Activated effector memory CD4-positive, alpha-beta T cell treated with Interleukin-2 at 50 U/mL for 16 hours (primary cell): ENCODE measurements around the gene UNC119.

ENCODE experiments used
- DNase-seq: peaks from one replicate; pipeline ENCODE4 v3.0.0-alpha.2; 2020

Gene UNC119

DNA sequence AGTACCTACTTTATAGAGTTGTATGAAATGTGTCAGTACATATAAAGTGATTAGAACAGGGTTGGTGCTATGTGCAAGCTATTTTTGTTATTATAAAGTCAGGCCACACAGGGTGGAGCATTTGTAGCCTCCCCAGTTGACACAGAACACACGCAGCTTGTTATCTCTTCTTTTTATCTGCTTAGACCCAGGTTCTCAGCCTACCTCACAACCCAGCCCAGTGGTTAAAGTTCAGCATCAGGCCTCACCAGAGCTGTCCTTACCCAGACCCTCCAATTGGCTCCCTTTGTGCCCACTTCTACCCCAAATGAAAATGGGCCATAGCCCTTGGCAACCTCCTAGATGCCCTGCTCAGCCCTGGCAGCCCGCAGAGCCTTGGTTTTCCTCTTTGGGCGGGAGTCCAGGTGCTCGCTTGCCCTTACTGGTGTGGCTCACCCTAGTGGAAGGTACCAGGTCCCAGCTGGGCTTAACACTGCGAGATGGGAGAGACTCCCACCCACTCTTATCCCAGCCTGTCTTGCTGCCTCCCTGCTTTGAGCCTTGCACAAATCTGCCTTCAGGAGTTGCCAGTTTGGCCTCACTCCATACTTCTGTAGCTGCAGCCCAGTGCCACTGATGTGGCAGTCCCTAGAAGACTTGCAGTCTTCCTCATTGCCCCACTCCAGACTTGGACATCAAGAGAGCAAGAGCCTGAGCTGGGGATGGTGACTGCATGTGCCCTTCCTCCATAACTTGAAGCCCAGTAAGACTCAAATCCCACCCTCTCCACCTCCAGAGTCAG is 20.0 kb upstream of the UNC119 start:
- no peak for DNase-seq

DNA sequence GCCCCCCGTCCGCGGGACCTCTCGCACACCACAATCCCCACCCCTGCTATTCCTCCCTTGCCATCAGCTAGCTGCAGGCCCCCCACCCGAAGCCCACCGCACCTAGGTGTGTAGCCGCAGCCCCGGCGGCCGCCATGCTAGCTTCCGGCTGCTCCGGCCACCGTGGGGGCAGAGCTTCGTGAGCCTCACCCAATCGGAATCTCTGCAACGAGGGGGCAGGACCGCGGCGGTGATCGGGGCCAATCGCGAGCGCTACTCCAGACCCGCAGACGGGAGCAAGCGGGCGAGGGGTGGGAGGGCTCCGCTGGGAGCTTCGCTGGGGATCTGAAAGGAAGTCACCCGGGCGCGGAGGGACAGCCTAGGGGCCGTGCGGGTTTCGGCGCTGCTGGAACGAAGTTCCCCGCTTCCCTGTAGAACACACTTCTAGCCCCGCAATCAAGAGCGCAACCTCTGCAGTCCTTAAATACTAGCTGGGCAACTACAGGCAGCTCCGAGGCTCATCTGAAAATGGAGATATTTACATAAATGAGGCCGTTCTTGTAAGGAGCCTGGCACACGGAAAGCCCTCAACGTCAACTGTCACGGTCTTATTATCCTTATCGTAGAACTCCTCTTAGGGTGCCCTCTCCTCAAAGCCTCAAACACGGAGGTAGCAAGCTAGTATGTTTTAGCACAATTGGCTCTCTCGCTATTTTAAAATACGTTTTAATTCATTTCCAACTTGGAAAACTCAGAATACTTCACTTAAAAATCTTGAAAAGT is 19.1 kb upstream of the UNC119 start, which contains the start of gene PIGS:
TSS of gene PIGS (minus strand) at position 164 of the 762 bp plus-strand sequence. CDS start at position 136, 28 bp downstream.
- DNase-seq = peak; percentile 86

GRCh38 chr17:28570716-28571360 is 18.4 kb upstream of the UNC119 start:
- DNase-seq = peak; percentile 32

- no peak for DNase-seq
These were observed 17.0 kb upstream of the UNC119 start for GRCh38 chr17:28569446-28569845.

DNA sequence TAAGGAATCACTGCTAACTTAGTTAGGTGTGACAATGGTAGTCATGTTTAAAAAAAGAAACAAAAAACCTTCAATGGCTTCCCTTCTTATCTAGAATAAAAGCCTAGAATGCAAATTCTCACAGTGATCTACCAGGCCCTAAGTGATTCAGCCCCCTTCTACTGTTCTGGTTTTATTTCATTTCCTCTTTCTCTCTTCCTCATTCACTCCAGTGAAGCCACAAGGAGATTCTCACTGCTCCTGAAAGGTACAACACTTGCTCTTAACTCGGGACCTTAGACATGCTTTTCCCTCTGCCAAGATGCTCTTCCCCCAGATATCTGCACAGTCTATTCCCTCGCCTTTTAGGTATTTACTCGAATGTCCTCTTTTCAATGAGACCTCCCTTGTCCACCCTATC is 15.2 kb upstream of the UNC119 start:
- no peak for DNase-seq

- DNase-seq = no peak
These were observed 11.1 kb upstream of the UNC119 start for GRCh38 chr17:28563475-28563874.

DNA sequence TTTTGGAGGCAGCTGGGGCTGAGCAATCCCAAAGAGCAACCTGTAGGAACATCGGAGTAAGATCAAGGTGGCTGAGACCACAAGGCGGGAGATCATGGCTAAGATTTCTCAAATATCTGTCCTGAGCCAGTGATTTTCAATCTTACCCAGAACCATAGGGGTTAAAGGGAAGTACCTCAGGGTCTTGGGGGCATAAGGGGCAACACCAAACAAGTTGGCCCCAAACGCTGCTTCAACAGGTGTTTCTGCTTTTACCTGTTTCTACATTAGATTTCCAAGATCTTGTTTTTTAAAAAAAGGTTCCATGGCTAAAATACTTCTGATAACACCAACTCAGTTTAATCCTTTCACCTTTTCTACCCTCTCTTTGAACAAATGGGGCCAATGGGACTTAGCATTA is 2.6 kb upstream of the UNC119 start:
- no peak for DNase-seq

GRCh38 chr17:28554565-28554964 is 2.1 kb upstream of the UNC119 start:
- DNase-seq = no peak

- no peak for DNase-seq
These were observed 629 bp upstream of the UNC119 start for GRCh38 chr17:28553000-28553505.

GRCh38 chr17:28551421-28552175 is 826 bp downstream of the UNC119 start:
- DNase-seq = no peak

- no peak for DNase-seq
These were observed 1.6 kb downstream of the UNC119 start for GRCh38 chr17:28550858-28551257.

GRCh38 chr17:28549236-28550132 is 2.9 kb downstream of the UNC119 start:
- DNase-seq = peak; percentile 46

DNA sequence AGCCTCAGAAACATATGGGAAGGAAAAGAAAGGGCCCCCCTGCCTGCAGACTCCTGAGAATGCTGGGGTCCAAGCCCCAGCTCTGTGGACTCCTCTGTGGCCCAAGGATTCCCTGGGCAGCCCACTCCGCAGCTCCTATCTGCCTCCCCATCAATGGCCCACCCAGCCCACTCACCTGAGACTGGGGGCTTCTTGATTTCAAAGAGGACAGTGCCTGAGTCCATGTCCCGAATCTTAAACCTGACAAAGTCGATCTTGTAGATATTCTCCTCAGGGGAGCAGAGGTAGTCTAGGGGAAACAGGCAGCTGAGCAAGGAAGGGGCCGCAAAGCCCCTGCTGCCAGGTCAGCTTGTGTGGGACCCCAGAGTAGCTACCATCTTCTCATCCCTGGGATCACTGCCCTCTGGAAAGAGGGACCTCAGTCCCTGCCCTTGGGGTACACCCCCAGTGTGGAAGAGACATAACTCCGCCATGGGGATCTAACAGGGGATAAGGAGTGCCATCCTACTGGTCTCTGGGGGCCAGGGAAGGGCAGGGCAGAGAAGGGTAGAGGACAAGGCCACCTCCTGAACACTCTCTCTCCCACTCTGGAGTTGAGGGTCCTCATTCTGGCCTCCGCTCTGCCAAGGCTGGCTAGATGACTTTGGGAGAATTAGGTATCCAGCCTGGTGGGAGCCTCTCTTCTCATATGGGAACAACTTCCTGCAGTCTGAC is 3.9 kb downstream of the UNC119 start:
- DNase-seq = no peak

GRCh38 chr17:28547623-28548416 is 4.6 kb downstream of the UNC119 start:
- peak; percentile 27 for DNase-seq

GRCh38 chr17:28547096-28547622 is 5.3 kb downstream of the UNC119 start:
- DNase-seq = no peak

DNA sequence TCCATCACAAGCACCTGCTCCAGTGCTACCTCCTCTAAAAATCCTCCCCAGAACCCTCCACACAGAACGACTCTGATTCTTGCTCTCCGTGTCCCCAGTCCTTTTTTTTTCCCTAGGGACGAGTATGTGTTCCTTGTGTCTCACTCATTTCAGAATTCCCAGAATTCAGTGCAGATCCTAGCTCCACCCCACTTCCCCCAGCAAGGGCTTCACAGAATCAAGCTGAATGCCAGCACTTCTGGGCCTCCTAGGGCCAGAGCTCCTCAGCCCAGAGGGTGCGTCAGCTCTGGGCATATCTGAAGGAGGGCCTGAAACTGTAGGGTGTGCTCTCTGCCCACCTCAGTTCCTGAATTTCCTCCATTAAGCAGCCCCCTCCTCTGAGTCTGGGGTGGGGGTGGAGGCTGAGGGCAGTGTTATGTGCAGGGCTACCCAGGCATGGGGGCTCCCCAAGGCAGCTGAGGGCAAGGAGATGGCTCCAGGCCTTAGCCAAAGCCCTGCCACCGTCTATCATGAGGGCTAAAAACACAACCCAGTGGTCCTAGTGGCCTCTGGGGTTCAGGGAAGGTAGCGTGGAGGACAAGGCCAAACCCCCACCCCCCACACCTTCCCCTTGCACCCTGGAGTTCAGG is 6.5 kb downstream of the UNC119 start:
- no peak for DNase-seq

GRCh38 chr17:28545141-28545503 is 7.3 kb downstream of the UNC119 start:
- no peak for DNase-seq

- no peak for DNase-seq
These were observed 7.9 kb downstream of the UNC119 start for GRCh38 chr17:28544402-28545140.

DNA sequence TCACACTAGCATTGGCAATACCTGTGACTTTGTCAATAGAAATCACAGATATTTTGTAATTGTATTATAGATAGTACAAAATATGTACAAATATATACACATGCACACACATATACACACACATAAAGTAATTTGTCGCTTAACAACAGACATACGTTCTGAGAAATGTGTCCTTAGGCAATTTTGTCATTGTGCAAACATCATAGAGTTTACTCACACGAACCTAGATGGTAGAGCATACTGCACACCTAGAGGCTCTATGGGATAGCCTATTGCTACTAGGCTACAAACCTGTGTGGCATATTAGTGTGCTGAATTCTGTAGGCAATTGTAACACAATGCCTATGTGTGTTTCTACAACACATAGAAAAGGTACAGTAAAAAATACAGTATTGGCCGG is 11.0 kb downstream of the UNC119 start:
- no peak for DNase-seq
